ELF-1 (cell line): ENCODE data around the gene TXNL1.
"Not testable (repeated sequence)": the region's sequence is repeated elsewhere in the genome, so short reads cannot be mapped to it uniquely, and the experiment has no call there.

Experiments
- DNase-seq: peaks from one replicate; pipeline ENCODE4 v3.0.0-alpha.2; 2016; ENCODE audit warnings: low read depth, low spot score

The TXNL1 gene

DNA sequence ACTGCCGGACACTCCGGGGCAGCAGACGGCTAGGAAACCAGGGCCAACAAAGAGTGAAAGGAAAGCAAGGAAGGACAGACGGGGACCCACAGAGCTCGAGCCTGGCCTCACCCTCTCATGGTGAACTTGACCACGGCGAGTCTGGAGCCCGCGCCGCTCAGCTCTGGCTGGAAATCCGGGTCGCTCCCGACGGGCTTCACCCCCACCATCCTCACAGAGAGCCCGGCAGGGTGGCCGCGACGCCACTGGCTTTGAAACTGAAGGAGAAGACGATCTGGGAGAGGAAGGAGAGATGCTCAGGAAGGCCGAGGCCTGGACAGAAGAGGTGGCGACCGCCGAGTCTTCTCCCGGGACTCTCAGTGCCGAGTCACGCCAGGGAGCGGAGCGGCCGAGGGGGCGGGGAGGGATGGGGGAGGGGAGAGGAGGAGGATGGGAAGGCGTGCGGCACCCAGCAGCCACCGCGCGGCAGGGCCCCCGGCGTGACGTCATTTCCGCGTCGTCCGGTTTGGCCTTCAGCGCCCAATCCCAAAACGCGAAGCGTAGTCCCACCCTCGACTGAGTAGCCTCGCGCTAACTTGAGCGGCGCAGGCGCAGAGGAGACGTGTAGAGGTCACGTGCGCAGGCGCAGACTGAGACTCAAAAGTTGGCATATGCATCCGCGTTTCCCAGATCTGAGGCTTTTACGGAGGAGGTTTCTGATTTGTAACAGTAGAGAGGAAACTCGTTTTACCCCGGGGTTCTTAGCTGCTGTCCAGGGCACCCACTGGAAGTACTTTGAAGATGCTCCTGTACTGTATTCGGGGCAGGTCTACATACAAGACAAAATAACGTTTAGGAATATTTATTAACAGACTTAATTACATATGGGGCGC lies at the start of gene TXNL1:
Gene TXNL1 (minus strand): TSS at position 361 of the 872 bp plus-strand sequence. CDS start 152 bp downstream, at position 209.
- peak; percentile 99 for DNase-seq

DNA sequence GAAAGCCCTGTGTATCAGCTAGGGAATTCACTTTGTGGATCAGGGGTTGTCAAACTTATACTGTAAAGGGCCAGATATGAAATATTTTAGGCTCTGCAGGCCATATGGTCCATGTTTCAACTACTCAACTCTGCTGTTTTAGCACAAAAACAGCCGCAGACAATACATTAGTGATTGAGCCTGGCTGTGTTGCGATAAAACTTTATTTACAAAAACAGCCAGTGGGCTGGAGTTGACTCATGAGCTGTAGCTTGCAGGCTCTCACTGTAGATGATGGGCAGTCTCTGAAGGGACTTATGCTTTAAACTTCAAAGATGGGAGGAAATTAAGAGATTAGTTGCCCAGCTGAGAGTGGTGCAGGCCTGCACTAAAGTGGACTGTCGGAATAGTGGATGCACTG lies 45.9 kb upstream of the TXNL1 start:
- no peak for DNase-seq

GRCh38 chr18:56678836-56679565 lies 40.6 kb upstream of the TXNL1 start:
- no peak for DNase-seq

GRCh38 chr18:56676639-56677038 lies 38.2 kb upstream of the TXNL1 start:
- no peak for DNase-seq

GRCh38 chr18:56672981-56673380 lies 34.6 kb upstream of the TXNL1 start:
- no peak for DNase-seq

GRCh38 chr18:56672391-56672790 lies 34.0 kb upstream of the TXNL1 start:
- no peak for DNase-seq

DNA sequence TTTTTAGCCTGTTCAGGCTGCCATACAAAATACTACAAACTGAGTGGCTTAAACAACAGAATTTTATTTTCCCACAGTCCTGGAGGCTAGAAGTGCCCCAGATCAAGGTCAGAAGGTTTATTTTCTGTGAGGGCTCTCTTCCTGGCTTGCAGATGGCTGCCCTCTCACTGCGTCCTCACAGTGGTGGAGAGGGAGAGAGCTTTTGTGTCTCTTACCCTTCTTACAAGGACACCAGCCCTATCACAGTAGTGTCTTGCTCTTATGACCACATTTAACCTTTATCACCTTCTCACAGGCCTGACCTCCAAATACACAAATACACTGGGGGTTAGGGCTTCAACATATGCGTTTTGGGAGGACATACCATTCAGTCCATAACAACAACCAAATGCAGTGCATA lies 24.5 kb upstream of the TXNL1 start:
- DNase-seq = no peak

GRCh38 chr18:56662502-56662901 lies 24.1 kb upstream of the TXNL1 start:
- no peak for DNase-seq

GRCh38 chr18:56662063-56662408 lies 23.6 kb upstream of the TXNL1 start:
- DNase-seq = no peak

- DNase-seq = no peak
Measured at GRCh38 chr18:56661360-56662062, 23.1 kb upstream of the TXNL1 start.

DNA sequence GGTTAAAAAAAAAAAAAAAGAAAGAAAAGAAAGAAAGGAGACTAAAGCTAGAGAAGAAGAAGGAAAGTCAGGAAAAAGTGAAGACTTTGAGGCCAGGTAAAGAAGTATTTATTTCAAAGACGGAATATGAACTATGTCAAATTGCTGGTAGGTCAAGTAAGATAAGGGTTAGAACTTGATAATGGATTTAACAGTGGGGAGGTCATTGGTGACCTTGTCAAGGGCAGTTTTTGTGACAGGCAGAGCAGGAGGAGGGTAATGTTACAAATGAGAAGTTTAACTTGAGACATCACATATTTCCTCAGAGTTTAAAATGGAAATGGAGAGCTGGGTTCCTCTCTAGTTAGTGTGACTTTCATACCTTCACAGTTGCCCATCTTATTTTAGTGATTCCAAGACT lies 22.3 kb upstream of the TXNL1 start:
- DNase-seq = no peak

DNA sequence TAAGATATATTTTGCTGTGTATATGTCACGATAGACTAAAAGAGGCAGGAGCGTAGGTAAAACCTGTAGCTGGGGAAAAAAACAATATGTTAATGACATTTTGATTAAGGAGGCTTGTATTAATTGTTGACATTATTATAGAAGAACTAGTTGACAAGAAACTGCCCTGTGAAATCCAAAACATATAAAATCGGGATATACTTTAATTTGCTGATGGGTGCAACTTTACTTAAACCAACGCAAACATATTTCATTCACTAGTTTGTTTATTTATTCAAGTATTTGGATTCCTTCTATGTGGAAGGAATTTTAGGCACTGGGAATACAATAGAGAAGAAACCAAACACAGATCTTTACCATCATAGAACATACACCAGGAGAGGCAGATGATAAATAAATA lies 20.7 kb upstream of the TXNL1 start:
- DNase-seq = no peak

GRCh38 chr18:56658261-56658660 lies 19.9 kb upstream of the TXNL1 start:
- no peak for DNase-seq

DNA sequence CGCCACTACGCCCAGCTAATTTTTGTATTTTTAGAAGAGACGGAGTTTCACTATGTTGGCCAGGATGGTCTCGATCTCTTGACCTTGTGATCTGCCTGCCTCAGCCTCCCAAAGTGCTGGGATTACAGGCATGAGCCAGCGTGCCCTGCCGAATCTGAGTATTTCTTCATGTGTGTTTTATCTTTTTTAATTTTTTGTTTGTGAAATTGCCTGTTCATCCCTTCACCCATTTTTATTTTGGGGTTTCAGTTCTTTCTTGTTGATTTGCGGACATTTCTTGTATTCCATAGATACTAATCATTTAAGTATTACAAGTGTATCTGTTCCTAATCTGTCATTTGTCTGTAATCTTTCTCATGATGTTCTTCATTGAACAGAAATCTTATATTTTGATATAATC lies 15.9 kb upstream of the TXNL1 start:
- DNase-seq = not testable (repeated sequence)

GRCh38 chr18:56652802-56653201 lies 14.4 kb upstream of the TXNL1 start:
- no peak for DNase-seq

DNA sequence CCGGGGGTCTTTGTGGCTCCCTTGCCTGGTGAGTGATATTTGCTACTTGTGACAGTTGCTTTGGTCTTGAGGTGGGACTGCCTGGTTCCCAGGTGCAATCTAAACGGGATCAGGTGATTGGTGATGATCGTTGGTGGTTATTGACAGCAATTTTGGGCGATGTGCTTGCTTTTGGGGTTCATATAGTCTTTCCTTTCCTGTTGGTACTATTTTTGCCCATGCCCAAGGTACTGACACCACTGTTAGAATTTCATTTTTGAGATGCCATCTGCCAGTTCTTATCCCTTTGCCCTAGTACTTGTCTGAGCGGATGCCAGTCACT lies 13.3 kb upstream of the TXNL1 start:
- no peak for DNase-seq

- DNase-seq = peak; percentile 98
Measured at GRCh38 chr18:56650944-56651770, 12.8 kb upstream of the TXNL1 start, which contains the start of gene WDR7. TSS of gene WDR7 (plus strand) at chr18:56651359. CDS start at chr18:56672516, 21,157 bp downstream.

DNA sequence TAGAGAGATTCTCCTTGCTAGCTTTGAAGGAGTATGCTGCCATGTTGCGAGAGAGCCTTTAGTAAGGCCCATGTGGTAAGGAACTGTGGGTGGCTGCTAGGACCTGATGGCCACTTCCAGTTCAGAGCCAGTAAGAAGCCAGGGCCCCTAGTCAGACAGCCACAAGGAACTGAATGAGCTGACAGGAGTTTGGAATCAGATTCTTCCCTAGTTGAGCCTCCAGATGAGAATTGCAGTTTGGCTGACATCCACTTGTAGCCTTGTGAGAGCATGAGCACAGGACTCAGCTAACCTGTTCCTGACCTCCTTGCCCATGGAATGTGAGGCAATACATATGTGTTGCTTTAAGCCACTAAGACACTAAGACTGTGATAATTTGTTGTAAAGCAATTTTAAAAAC lies 11.6 kb upstream of the TXNL1 start:
- no peak for DNase-seq

GRCh38 chr18:56647951-56648893 lies 9.8 kb upstream of the TXNL1 start:
- no peak for DNase-seq

DNA sequence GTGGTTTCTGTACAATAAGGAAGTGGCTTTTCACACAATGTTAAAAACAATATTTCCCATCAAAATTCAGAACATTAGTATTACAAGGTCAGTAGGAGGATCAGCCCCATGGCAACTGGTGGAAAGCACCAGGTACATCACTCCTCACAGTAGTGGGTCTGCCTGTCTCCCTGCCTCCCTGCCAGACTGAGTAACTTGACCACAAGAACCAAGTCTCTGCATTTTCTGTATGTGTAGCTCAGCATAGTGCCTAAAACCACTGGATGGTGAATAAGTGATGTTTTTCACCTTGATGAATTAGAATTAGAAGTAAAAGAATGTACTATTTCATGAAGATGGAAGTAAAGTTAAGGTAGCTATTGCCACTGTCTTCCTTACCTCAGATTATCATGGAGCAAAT lies 8.7 kb upstream of the TXNL1 start:
- no peak for DNase-seq
